DND-41 (cell line): ENCODE measurements around the gene RGS2.

Experiments
- CTCF ChIP-seq: IDR thresholded peaks from 2 replicates; pipeline ENCODE4 v1.5.1; 2012; ENCODE audit warnings: borderline replicate concordance, low read length, moderate library complexity, mild to moderate bottlenecking; ENCODE audit not compliant: poor library complexity, severe bottlenecking; ENCODE audit errors: extremely low read depth
- EZH2 ChIP-seq: IDR thresholded peaks from 3 replicates; pipeline ENCODE4 v1.6.1; 2012; ENCODE audit warnings: borderline replicate concordance, low read depth, mild to moderate bottlenecking, moderate library complexity, low read length, inconsistent platforms; ENCODE audit not compliant: severe bottlenecking

DNA sequence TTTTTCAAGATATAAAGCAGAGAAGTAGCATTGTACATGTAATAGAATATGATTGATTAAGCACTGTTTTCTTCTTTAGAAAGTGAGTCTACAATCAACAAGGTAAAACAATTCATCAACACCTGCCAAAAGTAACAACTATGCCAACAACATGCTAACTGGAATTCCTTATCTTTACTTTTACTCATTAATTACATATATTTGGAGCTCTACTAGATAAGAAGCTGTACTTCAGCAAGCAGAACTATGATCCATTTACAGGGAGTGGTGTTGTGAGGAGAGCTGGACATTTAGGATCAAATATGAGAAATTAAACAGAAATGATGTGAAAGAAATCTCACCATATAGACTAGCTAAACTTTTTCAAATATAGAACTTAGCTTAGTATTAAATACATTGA is 51.0 kb downstream of the RGS2 start:
- no peak for TF ChIP-seq CTCF
- no peak for TF ChIP-seq EZH2
